HepG2 (cell line): ENCODE measurements around the gene ZFP62. TPM values are rescaled to one million over a fixed set of nuclear protein-coding genes. Genes with fewer than 3 reads are reported as not detected.
"Not testable (repeated sequence)": the region's sequence is repeated elsewhere in the genome, so short reads cannot be mapped to it uniquely, and the experiment has no call there.

ENCODE experiments used
- ATAC-seq: fragments of 200-7000 bp; cut with Tn5 transposase; 3 replicates; pipeline ENCODE4 v1.9.1; 2020; ENCODE audit warnings: mild to moderate bottlenecking, moderate library complexity
- BruUV-seq: library from RNA; stranded (reverse); fragments of 400-500 nt; replicated peaks from 2 replicates; lab custom pipeline; 2021; lab: Mats Ljungman, UMichigan
- CTCF ChIA-PET: fragments of 300-600 bp; formaldehyde crosslinking; extraction: SDS; loops from one replicate; lab custom pipeline; 2021; ENCODE audit warnings: low total read pairs, inconsistent platforms, low intra/inter-chr PET ratio; lab: Yijun Ruan, JAX
- POLR2A ChIA-PET: fragments of 350-600 bp; sonication (Branson Sonifier 250); formaldehyde crosslinking; loops from one replicate; lab custom pipeline; 2020; ENCODE audit warnings: antibody characterized with exemption, inconsistent platforms; lab: Yijun Ruan, JAX
- DNase-seq: peaks from one replicate; pipeline ENCODE4 v3.0.0-alpha.2; 2015; ENCODE audit warnings: low spot score
- FAIRE-seq: peaks from 3 replicates; lab custom pipeline; 2011; peaks lifted over from hg19 to GRCh38; lab: Jason Lieb, UNC
- H2AFZ ChIP-seq: one replicate; pipeline ENCODE4 v1.6.1; 2011; ENCODE audit warnings: low read length, inconsistent platforms
- H3K27ac ChIP-seq: fragments of 300-600 bp; 3 replicates; pipeline ENCODE4 v1.8.0; 2011; ENCODE audit warnings: mixed run types, mild to moderate bottlenecking, mixed read lengths, low read length, inconsistent platforms; ENCODE audit not compliant: insufficient read depth; ENCODE audit errors: extremely low read length
- H3K27me3 ChIP-seq, 2 experiments: fragments of 200-600 bp in 1 of 2; 2 replicates in 1 of 2; 3 replicates in 1 of 2; pipeline versions ENCODE4 v1.6.0 to v1.8.0; 2011; ENCODE audit warnings: low read length in 2 of 2, mild to moderate bottlenecking in 2 of 2, moderate library complexity in 2 of 2, inconsistent platforms in 1 of 2; ENCODE audit not compliant: insufficient read depth in 2 of 2, control insufficient read depth in 1 of 2
- H3K36me3 ChIP-seq, 2 experiments: fragments of 200-600 bp in 1 of 2; replicated peaks in 1 of 2; 2 replicates in 1 of 2; 3 replicates in 1 of 2; pipeline versions ENCODE4 v1.5.1 to v1.8.0; 2011; ENCODE audit warnings: low read length in 2 of 2, inconsistent platforms in 1 of 2; ENCODE audit not compliant: insufficient read depth in 2 of 2, control insufficient read depth in 1 of 2
- H3K4me1 ChIP-seq: 2 replicates; pipeline ENCODE4 v1.5.1; 2012; ENCODE audit warnings: low read length, inconsistent platforms; ENCODE audit not compliant: insufficient read depth
- H3K4me2 ChIP-seq: 2 replicates; pipeline ENCODE4 v1.6.0; 2011; ENCODE audit warnings: low read depth, low read length, inconsistent platforms
- H3K4me3 ChIP-seq, 3 experiments: fragments of 200-600 bp in 1 of 3; sonication (generic), shearing (Covaris generic) in 1 of 3; replicated peaks in 1 of 3; 2 replicates each; pipeline ENCODE4 v1.5.1; 2011 to 2016; ENCODE audit warnings: low read length in 3 of 3, inconsistent platforms in 2 of 3, low read depth in 2 of 3, mild to moderate bottlenecking in 2 of 3, control low read depth in 1 of 3, mixed read lengths in 1 of 3; ENCODE audit not compliant: insufficient read depth in 1 of 3
- H3K79me2 ChIP-seq: one replicate; pipeline ENCODE4 v1.6.1; 2011; ENCODE audit warnings: low read length, inconsistent platforms; ENCODE audit not compliant: insufficient read depth
- H3K9ac ChIP-seq: 2 replicates; pipeline ENCODE4 v1.6.0; 2011; ENCODE audit warnings: mild to moderate bottlenecking, low read depth, low read length, inconsistent platforms; ENCODE audit not compliant: insufficient read depth
- H3K9me3 ChIP-seq: 2 replicates; pipeline ENCODE4 v1.5.1; 2012; ENCODE audit warnings: mild to moderate bottlenecking, low read length
- H4K20me1 ChIP-seq: 2 replicates; pipeline ENCODE4 v1.6.0; 2011; ENCODE audit warnings: inconsistent platforms, mild to moderate bottlenecking, low read length, moderate library complexity; ENCODE audit not compliant: insufficient read depth
- ATF3 ChIP-seq: sonication (generic); formaldehyde crosslinking; IDR thresholded peaks from 2 replicates; pipeline ENCODE4 v1.4.0; 2020; ENCODE audit warnings: missing genetic modification reagents
- HMG20B ChIP-seq: conservative IDR thresholded peaks from 2 replicates; pipeline ENCODE4 v1.6.1; 2016; ENCODE audit warnings: missing genetic modification reagents, missing compliant biosample characterization
- NKX3-1 ChIP-seq: sonication (generic); formaldehyde crosslinking; IDR thresholded peaks from 2 replicates; pipeline ENCODE4 v1.5.0; 2020; ENCODE audit warnings: missing genetic modification reagents
- NR2F6 ChIP-seq, 2 experiments: IDR thresholded peaks; 2 replicates each; pipeline ENCODE4 v1.6.1; 2016; ENCODE audit warnings: antibody characterized with exemption in 1 of 2, mild to moderate bottlenecking in 1 of 2
- PREB ChIP-seq: sonication (generic); formaldehyde crosslinking; IDR thresholded peaks from 2 replicates; pipeline ENCODE4 v1.4.0; 2020; ENCODE audit warnings: missing genetic modification reagents
- ZNF101 ChIP-seq: sonication (generic); formaldehyde crosslinking; IDR thresholded peaks from 2 replicates; pipeline ENCODE4 v1.4.0; 2020; ENCODE audit warnings: mild to moderate bottlenecking, low read depth, missing genetic modification reagents, borderline replicate concordance
- ZNF335 ChIP-seq: sonication (generic); formaldehyde crosslinking; IDR thresholded peaks from 2 replicates; pipeline ENCODE4 v1.4.0; 2020; ENCODE audit warnings: missing genetic modification reagents
- WGBS: methylation state at CpG from one replicate; pipeline ENCODE4 v1.1.6; 2017; ENCODE audit warnings: low lambda C conversion rate; 5-methylcytosine and 5-hydroxymethylcytosine counted together
- in situ Hi-C: cut with HindIII; loops from 2 replicates; pipeline ENCODE4 v1.10.0; 2017; ENCODE audit warnings: low pct_unique_long_range_greater_than_20kb; ENCODE audit not compliant: extremely low pct_ligation_motif_present
- intact Hi-C: fragments of 100-400 bp; cut with micrococcal nuclease; formaldehyde crosslinking; loops from one replicate; pipeline ENCODE4 v1.10.0; 2022; ENCODE audit not compliant: unreplicated experiment
- polyA plus RNA-seq, 8 experiments: library from polyadenylated mRNA; depleted of rRNA in 3 of 8; stranded (reverse) in 7 of 8; unstranded in 1 of 8; fragments of >200 nt; fragmentation: Illumina TruSeq in 4 of 8; extraction: Trizol in 4 of 8; gene quantifications; 2 replicates each; pipeline versions ENCODE4 v1.2.1 to v1.2.3, GENCODE V29; 2011 to 2016; ENCODE audit warnings: low read depth in 4 of 8, missing spikeins in 1 of 8, mixed read lengths in 1 of 8; ENCODE audit not compliant: insufficient read depth in 1 of 8
- total RNA-seq, 5 experiments: library from RNA; depleted of rRNA; stranded (reverse); fragments of >200 nt; fragmentation: Illumina TruSeq; extraction: Trizol; gene quantifications; 2 replicates each; pipeline ENCODE4 v1.2.3, GENCODE V29; 2016; ENCODE audit warnings: low read depth in 1 of 5

ZFP62 gene
- total and polyA plus RNA-seq, 2 of the 13 experiments (the other 11 are each of a cell fraction or from before 2014, with no cell fraction given), result 8.2 to 19.4 TPM

- intact Hi-C loops (no loop called here), in situ Hi-C loops (no loop called here)
- Histone ChIP-seq H3K9ac (no peak overlapping the region), H3K79me2 (no peaks in the 10 kb centered on the region), H3K4me1 (no peaks in the 10 kb centered on the region), H3K4me3 (no peak overlapping the region), H3K27ac (no peak overlapping the region), H3K4me2 (no peak overlapping the region), H3K36me3 (no peaks in the 10 kb centered on the region), H3K9me3 (no peaks in the 10 kb centered on the region), H2AFZ (no peak overlapping the region), H4K20me1 (no peaks in the 10 kb centered on the region), H3K27me3 (no peaks in the 10 kb centered on the region)
- CTCF ChIA-PET, result no interaction called here
- TF ChIP-seq NKX3-1 (CRISPR knock-in tag), result no peak
- POLR2A ChIA-PET, result no interaction called here
- BruUV-seq, result no TSS peak
- ATAC-seq (no peak), FAIRE-seq (no peak), DNase-seq (no peak)
- WGBS, result 45% methylated on average over 5 of the region's 5 CpGs
These were observed 39.1 kb upstream of the ZFP62 start for GRCh38 chr5:180900178-180900577.

- H3K36me3 ChIP-seq, result no peaks in the 10 kb centered on the region
- ATAC-seq, result no peak
- DNase-seq, result no peak
- FAIRE-seq, result no peak
- no peaks in the 10 kb centered on the region for H3K9me3 ChIP-seq
- BruUV-seq, result no TSS peak
- intact Hi-C loops, result no loop called here
- no peak within 1 kb of the TSS for H3K27ac ChIP-seq
- 63% methylated on average over 9 of the region's 9 CpGs for WGBS
- POLR2A ChIA-PET, result no interaction called here
- TF ChIP-seq HMG20B (CRISPR knock-in tag) (no peak), ATF3 (CRISPR knock-in tag) (no peak), ZNF335 (CRISPR knock-in tag) (no peak), NR2F6 (IDR thresholded peaks at IDR 0.05) (no peak), NR2F6 (CRISPR knock-in tag; IDR thresholded peaks at IDR 0.05) (no peak), ZNF101 (no peak), PREB (CRISPR knock-in tag) (no peak)
- TF ChIP-seq, all 625 proteins: peak for 0
- Histone ChIP-seq H2AFZ (no peak within 1 kb of the TSS), H3K4me2 (no peak within 1 kb of the TSS), H3K4me1 (no peaks in the 10 kb centered on the region), H3K4me3 (no peak within 1 kb of the TSS), H3K27me3 (no peaks in the 10 kb centered on the region), H3K79me2 (no peaks in the 10 kb centered on the region), H4K20me1 (no peaks in the 10 kb centered on the region), H3K9ac (no peak within 1 kb of the TSS)
- CTCF ChIA-PET, result no interaction called here
- in situ Hi-C loops, result no loop called here
These were observed 37.7 kb upstream of the ZFP62 start, which contains the start of gene BTNL8 for GRCh38 chr5:180898621-180899246. BTNL8 (plus strand) TSS chr5:180899159; CDS start chr5:180899311, 152 bp downstream.

- H3K9ac ChIP-seq, H2AFZ ChIP-seq, in situ Hi-C loops, H4K20me1 ChIP-seq, H3K4me2 ChIP-seq, H3K4me3 ChIP-seq, BruUV-seq, H3K4me1 ChIP-seq, FAIRE-seq, ATAC-seq, H3K79me2 ChIP-seq, CTCF ChIA-PET, H3K27ac ChIP-seq, H3K9me3 ChIP-seq, POLR2A ChIA-PET, DNase-seq, H3K36me3 ChIP-seq, H3K27me3 ChIP-seq, intact Hi-C loops: not testable (repeated sequence)
- 0% methylated on average over 1 of the region's 1 CpG for WGBS
These were observed 34.3 kb upstream of the ZFP62 start for GRCh38 chr5:180895330-180895729.
